ENCODE measurements around the gene OR1S1. TPM values are rescaled to one million over a fixed set of nuclear protein-coding genes. Genes with fewer than 3 reads are reported as not detected.

Gene OR1S1
- total and polyA plus RNA-seq, 9 donors, result not detected

GRCh38 chr11:58192229-58192628 is 20.3 kb upstream of the OR1S1 start:
- no peak overlapping the region for H3K4me3 ChIP-seq

DNA sequence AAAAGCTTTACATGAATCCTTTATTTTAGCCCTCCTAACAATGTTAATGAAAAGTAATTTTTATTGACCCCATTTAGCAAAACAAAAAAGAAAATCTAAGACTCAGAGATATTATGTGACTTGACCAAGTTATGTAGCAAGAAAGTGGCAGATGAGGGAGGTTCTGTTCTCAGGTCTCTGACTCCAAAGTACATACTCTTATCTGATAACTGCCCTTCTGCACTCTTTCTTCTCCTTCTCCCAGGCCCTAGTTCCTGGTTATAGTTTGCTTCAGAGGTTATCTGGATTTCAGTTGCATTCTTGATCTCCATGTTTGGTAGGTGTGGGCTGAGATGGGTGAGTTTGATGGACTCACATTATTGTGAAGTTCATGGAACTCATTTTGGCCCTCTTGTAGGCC is 19.1 kb upstream of the OR1S1 start:
- Histone ChIP-seq H3K4me3 (no peak overlapping the region), H3K4me1 (ENCODE audit: insufficient read depth) (no peaks in the 10 kb centered on the region), H3K9me3 (no peaks in the 10 kb centered on the region), H3K27ac (no peak overlapping the region), H3K36me3 (no peaks in the 10 kb centered on the region), H3K27me3 (no peaks in the 10 kb centered on the region)
- DNase-seq, result no peak
- intact Hi-C loops (cut with DNase I), result no loop called here
- TF ChIP-seq EP300 (IDR thresholded peaks at IDR 0.05) (no peak), CTCF (IDR thresholded peaks at IDR 0.05) (no peak), POLR2A (IDR thresholded peaks at IDR 0.05) (no peak)

More at GRCh38 chr11:58192229-58192628, 20.3 kb upstream of the OR1S1 start:
- H3K4me1 ChIP-seq (ENCODE audit: insufficient read depth), result no peaks in the 10 kb centered on the region
- DNase-seq, result no peak
- TF ChIP-seq EP300 (IDR thresholded peaks at IDR 0.05) (no peak), CTCF (IDR thresholded peaks at IDR 0.05) (no peak), POLR2A (IDR thresholded peaks at IDR 0.05) (no peak)
- 70 to 82% (median 75%) methylated on average over 3 of the region's 3 CpGs for WGBS, 3 donors
- intact Hi-C loops (cut with DNase I), result no loop called here
- no peaks in the 10 kb centered on the region for H3K27me3 ChIP-seq
- no peaks in the 10 kb centered on the region for H3K36me3 ChIP-seq
- no peaks in the 10 kb centered on the region for H3K9me3 ChIP-seq
- H3K27ac ChIP-seq, result no peak overlapping the region

DNA sequence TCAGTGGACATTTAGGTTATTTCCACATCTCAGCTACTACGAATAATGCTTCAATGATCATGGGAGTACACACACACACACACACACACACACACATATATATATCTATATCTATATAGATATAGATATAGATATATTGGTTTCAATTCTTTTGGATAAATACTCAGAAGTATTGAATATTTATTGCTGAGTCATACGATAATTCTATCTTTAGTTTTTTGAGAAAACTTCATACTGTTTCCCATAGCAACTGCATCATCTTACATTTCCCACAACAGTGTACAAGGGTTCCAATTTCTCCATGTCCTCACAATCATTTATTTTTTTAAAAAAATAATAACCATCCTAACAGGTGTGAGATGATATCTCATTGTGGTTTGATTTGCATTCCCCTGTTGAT is 16.6 kb upstream of the OR1S1 start:
- no peaks in the 10 kb centered on the region for H3K9me3 ChIP-seq
- WGBS, 3 donors, result 66 to 87% (median 86%) methylated on average over 2 of the region's 2 CpGs
- TF ChIP-seq CTCF (IDR thresholded peaks at IDR 0.05) (no peak), EP300 (IDR thresholded peaks at IDR 0.05) (no peak), POLR2A (IDR thresholded peaks at IDR 0.05) (no peak)
- intact Hi-C loops (cut with DNase I), result no loop called here
- no peak overlapping the region for H3K27ac ChIP-seq
- no peaks in the 10 kb centered on the region for H3K36me3 ChIP-seq
- H3K4me3 ChIP-seq, result no peak overlapping the region
- no peaks in the 10 kb centered on the region for H3K4me1 ChIP-seq (ENCODE audit: insufficient read depth)
- no peak for DNase-seq
- no peaks in the 10 kb centered on the region for H3K27me3 ChIP-seq

GRCh38 chr11:58199271-58199670 is 13.2 kb upstream of the OR1S1 start:
- H3K27ac ChIP-seq, result no peak overlapping the region
- no peaks in the 10 kb centered on the region for H3K4me1 ChIP-seq (ENCODE audit: insufficient read depth)
- TF ChIP-seq POLR2A (IDR thresholded peaks at IDR 0.05), result no peak
- TF ChIP-seq EP300 (IDR thresholded peaks at IDR 0.05), result no peak
- no peak for TF ChIP-seq CTCF (IDR thresholded peaks at IDR 0.05)
- intact Hi-C loops (cut with DNase I), result no loop called here
- no peak overlapping the region for H3K4me3 ChIP-seq
- H3K36me3 ChIP-seq, result no peaks in the 10 kb centered on the region
- 37 to 60% (median 52%) methylated on average over 1 of the region's 1 CpG for WGBS, 3 donors
- no peaks in the 10 kb centered on the region for H3K9me3 ChIP-seq
- no peak for DNase-seq
- H3K27me3 ChIP-seq, result no peaks in the 10 kb centered on the region

DNA sequence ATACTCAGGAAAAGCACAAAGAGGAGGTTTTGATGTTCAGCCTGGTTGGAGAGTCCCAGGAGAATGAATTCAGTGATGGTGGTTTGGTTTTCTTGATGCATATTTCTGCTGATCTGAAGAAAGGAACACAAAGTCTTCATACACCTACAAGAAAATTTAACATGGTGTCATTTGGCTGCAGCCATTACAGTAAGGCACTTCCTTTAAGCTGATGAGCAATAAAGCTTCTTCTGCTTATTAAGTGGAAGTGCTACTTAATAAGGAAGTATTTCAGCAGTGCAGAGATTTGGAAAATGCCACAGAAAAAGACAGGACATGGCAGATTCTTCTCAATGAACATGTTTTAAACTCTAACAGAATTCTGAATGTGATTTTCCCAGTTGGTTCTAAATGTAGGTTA is 8.5 kb upstream of the OR1S1 start, which contains the start of gene OR1S2:
OR1S2 (minus strand) TSS at position 101 of the 400 bp plus-strand sequence; CDS start at position 101, 0 bp downstream.
- H3K4me1 ChIP-seq (ENCODE audit: insufficient read depth), result no peaks in the 10 kb centered on the region
- DNase-seq, result no peak
- H3K36me3 ChIP-seq, result no peaks in the 10 kb centered on the region
- no peak within 1 kb of the TSS for H3K4me3 ChIP-seq
- no peaks in the 10 kb centered on the region for H3K9me3 ChIP-seq
- intact Hi-C loops (cut with DNase I), result no loop called here
- no peaks in the 10 kb centered on the region for H3K27me3 ChIP-seq
- H3K27ac ChIP-seq, result no peak within 1 kb of the TSS
- TF ChIP-seq CTCF (IDR thresholded peaks at IDR 0.05) (no peak), POLR2A (IDR thresholded peaks at IDR 0.05) (no peak), EP300 (IDR thresholded peaks at IDR 0.05) (no peak)
